SU-DHL-6 (cell line): ENCODE measurements around the gene TRDMT1.

Experiments
- H2AFZ ChIP-seq: fragments of 200-600 bp; sonication (generic); 2 replicates; pipeline ENCODE4 v1.6.1; 2014; ENCODE audit warnings: low read depth, mild to moderate bottlenecking, moderate library complexity, mixed read lengths, antibody characterized with exemption, low read length; ENCODE audit not compliant: severe bottlenecking
- H3F3A ChIP-seq: fragments of 200-600 bp; shearing (Covaris generic); 2 replicates; pipeline ENCODE4 v1.6.0; 2016; ENCODE audit warnings: antibody characterized with exemption, mild to moderate bottlenecking; ENCODE audit not compliant: insufficient read depth
- H3K27ac ChIP-seq: fragments of 200-600 bp; sonication (generic); 2 replicates; pipeline ENCODE4 v1.5.1; 2016; ENCODE audit warnings: low read depth, mild to moderate bottlenecking, low read length, moderate library complexity, mixed read lengths
- H3K27me3 ChIP-seq: fragments of 200-600 bp; sonication (generic), shearing (Covaris generic); 2 replicates; pipeline ENCODE4 v1.6.0; 2014; ENCODE audit warnings: mild to moderate bottlenecking, low read length
- H3K36me3 ChIP-seq: fragments of 200-600 bp; sonication (generic); 2 replicates; pipeline ENCODE4 v1.6.1; 2014; ENCODE audit warnings: mild to moderate bottlenecking, low read length, mixed read lengths
- H3K4me2 ChIP-seq: fragments of 300-600, 200-600 bp; shearing (Covaris generic), sonication (generic); 2 replicates; pipeline ENCODE4 v1.6.0; 2014; ENCODE audit warnings: low read length, low read depth, mild to moderate bottlenecking; ENCODE audit not compliant: poor library complexity, severe bottlenecking
- H3K4me3 ChIP-seq: fragments of 200-600 bp; sonication (generic); 2 replicates; pipeline ENCODE4 v1.5.1; 2014; ENCODE audit warnings: antibody characterized with exemption, low read length, mild to moderate bottlenecking, mixed read lengths; ENCODE audit not compliant: insufficient read depth, poor library complexity, severe bottlenecking
- H3K79me2 ChIP-seq: fragments of 200-600 bp; sonication (generic); 2 replicates; pipeline ENCODE4 v1.6.1; 2014; ENCODE audit warnings: mild to moderate bottlenecking, low read length, moderate library complexity; ENCODE audit not compliant: insufficient read depth
- H3K9ac ChIP-seq: fragments of 200-600 bp; sonication (generic); 2 replicates; pipeline ENCODE4 v1.7.0; 2014; ENCODE audit warnings: mild to moderate bottlenecking, low read length
- H3K9me2 ChIP-seq: fragments of 200-600 bp; sonication (generic); replicated peaks from 2 replicates; pipeline ENCODE4 v1.6.1; 2014; ENCODE audit warnings: low read length; ENCODE audit not compliant: insufficient read depth
- H3K9me3 ChIP-seq: fragments of 200-600 bp; sonication (generic); 2 replicates; pipeline ENCODE4 v1.6.1; 2014; ENCODE audit warnings: low read length, mixed read lengths; ENCODE audit not compliant: insufficient read depth
- H4K20me1 ChIP-seq: fragments of 200-600 bp; sonication (generic); 2 replicates; pipeline ENCODE4 v1.6.1; 2014; ENCODE audit warnings: low read depth, mild to moderate bottlenecking, antibody characterized with exemption, low read length, moderate library complexity, mixed read lengths
- CTCF ChIP-seq: fragments of 200-600 bp; sonication (generic); IDR thresholded peaks from one replicate; pipeline ENCODE4 v1.5.1; 2017; ENCODE audit warnings: antibody characterized with exemption, mild to moderate bottlenecking, low read length, moderate library complexity; ENCODE audit not compliant: insufficient read depth, poor library complexity, severe bottlenecking
- EZH2phosphoT487 ChIP-seq: fragments of 200-600 bp; sonication (generic), shearing (Covaris generic); conservative IDR thresholded peaks from 2 replicates; pipeline ENCODE4 v1.6.1; 2018; ENCODE audit warnings: mild to moderate bottlenecking, antibody characterized with exemption, low read length, moderate library complexity, mixed read lengths

The TRDMT1 gene

DNA sequence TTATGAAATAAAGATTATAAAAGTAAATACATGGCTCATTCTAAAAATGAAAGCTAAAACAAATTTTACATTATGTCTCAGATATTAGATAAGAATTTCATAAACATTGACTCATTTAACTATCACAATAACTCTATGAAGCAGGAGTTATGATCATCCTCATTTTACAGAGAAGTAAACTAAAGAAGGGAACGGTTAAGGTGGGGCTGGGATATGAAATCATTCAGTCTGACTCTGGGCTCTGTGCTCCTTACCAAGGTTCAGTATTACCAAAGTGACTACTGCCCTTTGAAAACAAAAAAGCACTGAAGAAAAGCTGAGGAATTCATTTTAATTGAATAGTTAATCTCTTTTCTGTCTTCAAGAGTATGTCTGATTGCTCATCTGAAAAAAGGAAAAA, 49.8 kb downstream of the TRDMT1 start:
- no peak overlapping the region for H3K9ac ChIP-seq
- no peaks in the 10 kb centered on the region for H3K27me3 ChIP-seq
- H3K4me3 ChIP-seq: no peak overlapping the region
- H2AFZ ChIP-seq: no peak overlapping the region
- no peaks in the 10 kb centered on the region for H3K79me2 ChIP-seq
- H3K9me2 ChIP-seq: no peaks in the 10 kb centered on the region
- H3K9me3 ChIP-seq: no peaks in the 10 kb centered on the region
- H4K20me1 ChIP-seq: no peaks in the 10 kb centered on the region
- H3K4me2 ChIP-seq: no peak overlapping the region
- no peaks in the 10 kb centered on the region for H3F3A ChIP-seq
- no peak overlapping the region for H3K27ac ChIP-seq
- TF ChIP-seq EZH2phosphoT487: no peak
- TF ChIP-seq CTCF: no peak
- no peaks in the 10 kb centered on the region for H3K36me3 ChIP-seq

GRCh38 chr10:17147884-17148489, 53.5 kb downstream of the TRDMT1 start:
- Histone ChIP-seq H3F3A (no peaks in the 10 kb centered on the region), H4K20me1 (no peaks in the 10 kb centered on the region), H3K9ac (no peak overlapping the region), H3K9me3 (no peaks in the 10 kb centered on the region), H3K27ac (no peak overlapping the region), H3K27me3 (no peaks in the 10 kb centered on the region), H2AFZ (no peak overlapping the region), H3K4me3 (no peak overlapping the region), H3K4me2 (no peak overlapping the region), H3K9me2 (no peaks in the 10 kb centered on the region), H3K79me2 (no peaks in the 10 kb centered on the region), H3K36me3 (no peaks in the 10 kb centered on the region)
- TF ChIP-seq EZH2phosphoT487: no peak
- TF ChIP-seq CTCF: no peak

GRCh38 chr10:17146892-17147291, 54.6 kb downstream of the TRDMT1 start:
- H3K27me3 ChIP-seq: no peaks in the 10 kb centered on the region
- no peaks in the 10 kb centered on the region for H4K20me1 ChIP-seq
- H3F3A ChIP-seq: no peaks in the 10 kb centered on the region
- H3K4me3 ChIP-seq: no peak overlapping the region
- no peaks in the 10 kb centered on the region for H3K79me2 ChIP-seq
- TF ChIP-seq EZH2phosphoT487 (no peak), CTCF (no peak)
- H3K27ac ChIP-seq: no peak overlapping the region
- no peak overlapping the region for H3K4me2 ChIP-seq
- H3K9ac ChIP-seq: no peak overlapping the region
- no peak overlapping the region for H2AFZ ChIP-seq
- no peaks in the 10 kb centered on the region for H3K36me3 ChIP-seq
- H3K9me3 ChIP-seq: no peaks in the 10 kb centered on the region
- no peaks in the 10 kb centered on the region for H3K9me2 ChIP-seq
